HepG2 (cell line): ENCODE measurements around the gene B3GAT3. TPM values are rescaled to one million over a fixed set of nuclear protein-coding genes. Genes with fewer than 3 reads are reported as not detected.

Experiments used
- BRCA1 ChIP-seq: sonication (generic); formaldehyde crosslinking; IDR thresholded peaks from 2 replicates; pipeline ENCODE4 v1.4.0; 2020; ENCODE audit warnings: missing genetic modification reagents
- BRD4 ChIP-seq: sonication (generic); formaldehyde crosslinking; IDR thresholded peaks from 2 replicates; pipeline ENCODE4 v1.4.0; 2020; ENCODE audit warnings: missing genetic modification reagents
- CC2D1A ChIP-seq: sonication (generic); formaldehyde crosslinking; IDR thresholded peaks from 2 replicates; pipeline ENCODE4 v1.8.1; 2023; ENCODE audit warnings: mild to moderate bottlenecking, missing genetic modification reagents
- DNMT3B ChIP-seq: conservative IDR thresholded peaks from 2 replicates; pipeline ENCODE4 v1.6.1; 2016; ENCODE audit warnings: missing biosample characterization, control low read depth
- GMEB1 ChIP-seq: sonication (generic); formaldehyde crosslinking; IDR thresholded peaks from 2 replicates; pipeline ENCODE4 v1.5.1; 2020; ENCODE audit warnings: missing genetic modification reagents, mild to moderate bottlenecking, borderline replicate concordance
- HNRNPH1 ChIP-seq: fragments of 200-400 bp; formaldehyde crosslinking; optimal IDR thresholded peaks from 2 replicates; pipeline ENCODE3; 2017; ENCODE audit warnings: mild to moderate bottlenecking, low read depth, low read length
- IKZF5 ChIP-seq: IDR thresholded peaks from 2 replicates; pipeline ENCODE4 v1.6.1; 2018; ENCODE audit warnings: missing genetic modification reagents, mild to moderate bottlenecking, missing compliant biosample characterization
- JUNB ChIP-seq: sonication (generic); formaldehyde crosslinking; IDR thresholded peaks from 2 replicates; pipeline ENCODE4 v1.8.0; 2022; ENCODE audit warnings: missing genetic modification reagents, mild to moderate bottlenecking, borderline replicate concordance
- JUND ChIP-seq: sonication (generic); formaldehyde crosslinking; IDR thresholded peaks from 2 replicates; pipeline ENCODE4 v1.8.0; 2022; ENCODE audit warnings: mild to moderate bottlenecking, missing genetic modification reagents
- KAT7 ChIP-seq: IDR thresholded peaks from 2 replicates; pipeline ENCODE4 v1.6.1; 2018; ENCODE audit warnings: borderline replicate concordance, missing compliant biosample characterization
- PLRG1 ChIP-seq: fragments of 450-650 bp; conservative IDR thresholded peaks from 2 replicates; pipeline ENCODE4 v1.6.1; 2016
- SRSF1 ChIP-seq: fragments of 200-400 bp; formaldehyde crosslinking; optimal IDR thresholded peaks from 2 replicates; pipeline ENCODE3; 2017; ENCODE audit warnings: mild to moderate bottlenecking, low read depth, low read length, moderate library complexity
- TRIM24 ChIP-seq: sonication (generic); formaldehyde crosslinking; IDR thresholded peaks from 2 replicates; pipeline ENCODE4 v1.8.0; 2022; ENCODE audit warnings: mild to moderate bottlenecking, missing genetic modification reagents
- XBP1 ChIP-seq: sonication (generic); formaldehyde crosslinking; IDR thresholded peaks from 2 replicates; pipeline ENCODE4 v1.5.0; 2020; ENCODE audit warnings: missing genetic modification reagents
- YEATS2 ChIP-seq: sonication (generic); formaldehyde crosslinking; IDR thresholded peaks from 2 replicates; pipeline ENCODE4 v1.4.0; 2020; ENCODE audit warnings: missing genetic modification reagents, borderline replicate concordance
- ZMYM2 ChIP-seq: sonication (generic); formaldehyde crosslinking; IDR thresholded peaks from 2 replicates; pipeline ENCODE4 v1.8.0; 2022; ENCODE audit warnings: mild to moderate bottlenecking, missing genetic modification reagents
- ZNF143 ChIP-seq: sonication (generic); formaldehyde crosslinking; IDR thresholded peaks from 2 replicates; pipeline ENCODE4 v1.4.0; 2020; ENCODE audit warnings: missing genetic modification reagents
- ZNF326 ChIP-seq: sonication (generic); formaldehyde crosslinking; IDR thresholded peaks from 2 replicates; pipeline ENCODE4 v1.4.0; 2020; ENCODE audit warnings: missing genetic modification reagents, borderline replicate concordance
- ZNF724P ChIP-seq: sonication (generic); formaldehyde crosslinking; IDR thresholded peaks from 2 replicates; pipeline ENCODE4 v1.8.0; 2022; ENCODE audit warnings: missing genetic modification reagents, borderline replicate concordance
- ZSCAN21 ChIP-seq: sonication (generic); formaldehyde crosslinking; IDR thresholded peaks from 2 replicates; pipeline ENCODE4 v1.8.0; 2022; ENCODE audit warnings: mild to moderate bottlenecking, missing genetic modification reagents, moderate library complexity, borderline replicate concordance
- polyA plus RNA-seq, 8 experiments: library from polyadenylated mRNA; depleted of rRNA in 3 of 8; stranded (reverse) in 7 of 8; unstranded in 1 of 8; fragments of >200 nt; fragmentation: Illumina TruSeq in 4 of 8; extraction: Trizol in 4 of 8; gene quantifications; 2 replicates each; pipeline versions ENCODE4 v1.2.1 to v1.2.3, GENCODE V29; 2011 to 2016; ENCODE audit warnings: low read depth in 4 of 8, missing spikeins in 1 of 8, mixed read lengths in 1 of 8; ENCODE audit not compliant: insufficient read depth in 1 of 8
- total RNA-seq, 5 experiments: library from RNA; depleted of rRNA; stranded (reverse); fragments of >200 nt; fragmentation: Illumina TruSeq; extraction: Trizol; gene quantifications; 2 replicates each; pipeline ENCODE4 v1.2.3, GENCODE V29; 2016; ENCODE audit warnings: low read depth in 1 of 5
- TF ChIP-seq, protein P1 (sequence below): sonication (generic); formaldehyde crosslinking; IDR thresholded peaks from 2 replicates; pipeline ENCODE4 v1.5.0; 2020; ENCODE audit warnings: missing genetic modification reagents
- TF ChIP-seq, protein P2 (sequence below): sonication (generic); formaldehyde crosslinking; IDR thresholded peaks from 2 replicates; pipeline ENCODE4 v1.4.0; 2020; ENCODE audit warnings: missing genetic modification reagents

Gene B3GAT3
- total and polyA plus RNA-seq, 2 of the 13 experiments (the other 11 are each of a cell fraction or from before 2014, with no cell fraction given): 21.3 to 26.1 TPM

GRCh38 chr11:62591448-62592145 lies 30.2 kb downstream of the B3GAT3 start, which contains the start of gene TUT1 (continued):
- TF ChIP-seq, protein P1, sequence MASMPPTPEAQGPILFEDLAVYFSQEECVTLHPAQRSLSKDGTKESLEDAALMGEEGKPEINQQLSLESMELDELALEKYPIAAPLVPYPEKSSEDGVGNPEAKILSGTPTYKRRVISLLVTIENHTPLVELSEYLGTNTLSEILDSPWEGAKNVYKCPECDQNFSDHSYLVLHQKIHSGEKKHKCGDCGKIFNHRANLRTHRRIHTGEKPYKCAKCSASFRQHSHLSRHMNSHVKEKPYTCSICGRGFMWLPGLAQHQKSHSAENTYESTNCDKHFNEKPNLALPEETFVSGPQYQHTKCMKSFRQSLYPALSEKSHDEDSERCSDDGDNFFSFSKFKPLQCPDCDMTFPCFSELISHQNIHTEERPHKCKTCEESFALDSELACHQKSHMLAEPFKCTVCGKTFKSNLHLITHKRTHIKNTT (CRISPR knock-in tag): no peak
- TF ChIP-seq BRCA1 (CRISPR knock-in tag): no peak
- peak; percentile 89; the same call in 1 of the 2 replicates for TF ChIP-seq KAT7
- peak; percentile 80; the same call in 1 of the 2 replicates for TF ChIP-seq ZSCAN21
- TF ChIP-seq BRD4 (CRISPR knock-in tag): no peak; the same call in 1 of the 2 replicates
- TF ChIP-seq PLRG1: no peak
- peak; percentile 80 for TF ChIP-seq SRSF1
- peak; percentile 62; the same call in 1 of the 2 replicates for TF ChIP-seq ZNF143 (CRISPR knock-in tag)
- TF ChIP-seq JUND (CRISPR knock-in tag): no peak; the same call in 1 of the 2 replicates
- TF ChIP-seq ZMYM2 (CRISPR knock-in tag): no peak
- TF ChIP-seq YEATS2 (CRISPR knock-in tag): peak; percentile 99
- TF ChIP-seq ZNF326 (CRISPR knock-in tag): no peak
- 0 out of 2 replicates have a peak, but pooled peaks have one; percentile 26 for TF ChIP-seq CC2D1A (CRISPR knock-in tag)
- peak; percentile 90 for TF ChIP-seq IKZF5 (CRISPR knock-in tag)
- TF ChIP-seq ZNF724P (CRISPR knock-in tag): peak; percentile 64; the same call in 1 of the 2 replicates
- no peak for TF ChIP-seq JUNB (CRISPR knock-in tag)
- TF ChIP-seq TRIM24 (CRISPR knock-in tag): no peak
- TF ChIP-seq, protein P2, sequence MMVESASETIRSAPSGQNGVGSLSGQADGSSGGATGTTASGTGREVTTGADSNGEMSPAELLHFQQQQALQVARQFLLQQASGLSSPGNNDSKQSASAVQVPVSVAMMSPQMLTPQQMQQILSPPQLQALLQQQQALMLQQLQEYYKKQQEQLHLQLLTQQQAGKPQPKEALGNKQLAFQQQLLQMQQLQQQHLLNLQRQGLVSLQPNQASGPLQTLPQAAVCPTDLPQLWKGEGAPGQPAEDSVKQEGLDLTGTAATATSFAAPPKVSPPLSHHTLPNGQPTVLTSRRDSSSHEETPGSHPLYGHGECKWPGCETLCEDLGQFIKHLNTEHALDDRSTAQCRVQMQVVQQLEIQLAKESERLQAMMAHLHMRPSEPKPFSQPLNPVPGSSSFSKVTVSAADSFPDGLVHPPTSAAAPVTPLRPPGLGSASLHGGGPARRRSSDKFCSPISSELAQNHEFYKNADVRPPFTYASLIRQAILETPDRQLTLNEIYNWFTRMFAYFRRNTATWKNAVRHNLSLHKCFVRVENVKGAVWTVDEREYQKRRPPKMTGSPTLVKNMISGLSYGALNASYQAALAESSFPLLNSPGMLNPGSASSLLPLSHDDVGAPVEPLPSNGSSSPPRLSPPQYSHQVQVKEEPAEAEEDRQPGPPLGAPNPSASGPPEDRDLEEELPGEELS (CRISPR knock-in tag): peak; percentile 77
- TF ChIP-seq DNMT3B (CRISPR knock-in tag): no peak; the same call in 1 of the 2 replicates
- TF ChIP-seq XBP1 (CRISPR knock-in tag): no peak
- peak; percentile 95 for TF ChIP-seq GMEB1 (CRISPR knock-in tag)
- no peak for TF ChIP-seq HNRNPH1
